Kidney (tissue), 14 donors: ENCODE data around the gene CEBPE. TPM values are rescaled to one million over a fixed set of nuclear protein-coding genes. Genes with fewer than 3 reads are reported as not detected.

ENCODE experiments used
- DNase-seq, 5 donors: peaks; one replicate each; pipeline ENCODE4 v3.0.0-alpha.2; 2013 to 2020
- FAIRE-seq: peaks from 2 replicates; lab custom pipeline; 2012; peaks lifted over from hg19 to GRCh38; lab: Jason Lieb, UNC
- H3K27ac ChIP-seq, 2 donors: one replicate each; pipeline ENCODE4 v1.7.0; 2013; ENCODE audit warnings: low read depth in 2 of 2, low read length in 2 of 2, inconsistent platforms in 1 of 2
- H3K27me3 ChIP-seq: one replicate; pipeline ENCODE4 v1.7.1; 2013; ENCODE audit warnings: low read length, inconsistent platforms; ENCODE audit not compliant: control insufficient read depth, insufficient read depth
- H3K36me3 ChIP-seq, 3 donors: one replicate each; pipeline versions ENCODE4 v1.7.0 to v1.7.1; 2013; ENCODE audit warnings: low read length in 3 of 3, control low read depth in 1 of 3, inconsistent platforms in 1 of 3; ENCODE audit not compliant: insufficient read depth in 3 of 3, control insufficient read depth in 2 of 3
- H3K4me1 ChIP-seq, 3 donors: one replicate each; pipeline versions ENCODE4 v1.7.0 to v1.7.1; 2013; ENCODE audit warnings: low read length in 3 of 3, inconsistent platforms in 1 of 3, low read depth in 1 of 3; ENCODE audit not compliant: control insufficient read depth in 2 of 3, insufficient read depth in 2 of 3
- H3K4me3 ChIP-seq, 3 donors: one replicate each; pipeline versions ENCODE4 v1.7.0 to v1.8.1; 2013; ENCODE audit warnings: low read length in 3 of 3, control low read depth in 1 of 3, inconsistent platforms in 1 of 3
- H3K9ac ChIP-seq, 3 donors: one replicate each; pipeline versions ENCODE4 v1.7.0 to v1.7.1; 2013; ENCODE audit warnings: low read length in 3 of 3, control low read depth in 1 of 3, inconsistent platforms in 1 of 3
- H3K9me3 ChIP-seq, 3 donors: one replicate each; pipeline versions ENCODE4 v1.7.0 to v1.7.1; 2013; ENCODE audit warnings: low read length in 3 of 3, control low read depth in 1 of 3, inconsistent platforms in 1 of 3; ENCODE audit not compliant: control insufficient read depth in 2 of 3, insufficient read depth in 1 of 3
- CTCF ChIP-seq: IDR thresholded peaks from 3 replicates; pipeline ENCODE4 v1.5.1; 2012; ENCODE audit warnings: mild to moderate bottlenecking, moderate library complexity, borderline replicate concordance; ENCODE audit not compliant: insufficient read depth; ENCODE audit errors: extremely low read depth
- intact Hi-C: fragments of 100-400 bp; cut with DNase I; formaldehyde crosslinking; loops from one replicate; pipeline ENCODE4 v1.11.1; 2022
- polyA plus RNA-seq: library from polyadenylated mRNA; stranded (reverse); fragments of 350-450 nt; fragmentation: Illumina TruSeq; extraction: RNeasy Lipid Tissue Mini Kit (QIAGEN cat#74804); gene quantifications from one replicate; pipeline ENCODE4 v1.2.3, GENCODE V29; 2014; ENCODE audit warnings: low read depth, low replicate concordance; ENCODE audit not compliant: insufficient read depth
- total RNA-seq: library from RNA; stranded (reverse); fragmentation: NEBNext Ultra II Directional; extraction: Animal tissue kit (Norgen Biotek cat#: 25700); gene quantifications from one replicate; pipeline ENCODE4 v1.2.1, GENCODE V29; 2021
- donor health status: control.
- donor health status: control.
- donor health status: control.
- donor health status: control.
- donor health status: control.
- donor health status: DM: yes; HTN: yes; CAD: no.
- donor health status: Normal renal cell carcinoma (clear cell type).

CEBPE gene
- total and polyA plus RNA-seq, 2 donors from 2014 or later = not detected

GRCh38 chr14:23162005-23162404 is 43.0 kb upstream of the CEBPE start:
- H3K4me3 ChIP-seq = no peak overlapping the region
- H3K27ac ChIP-seq = no peak overlapping the region
- TF ChIP-seq CTCF = no peak
- intact Hi-C loops = no loop called here
- DNase-seq = no peak
- H3K4me1 ChIP-seq = peaks cover 2 to 11% (median 3%) of the 10 kb centered on the region in 3 donors
- H3K36me3 ChIP-seq = peaks cover 0 to 23% (median 18%) of the 10 kb centered on the region in 3 donors
- no peak for FAIRE-seq
- H3K9ac ChIP-seq = no peak overlapping the region
- no peaks in the 10 kb centered on the region for H3K9me3 ChIP-seq
- no peaks in the 10 kb centered on the region for H3K27me3 ChIP-seq

GRCh38 chr14:23160924-23161522 is 42.0 kb upstream of the CEBPE start:
- H3K27me3 ChIP-seq = no peaks in the 10 kb centered on the region
- intact Hi-C loops = no loop called here
- no peaks in the 10 kb centered on the region for H3K9me3 ChIP-seq
- TF ChIP-seq CTCF = no peak
- peak overlapping the region; percentile 75 to 78 for H3K27ac ChIP-seq
- H3K36me3 ChIP-seq = peaks cover 0 to 15% (median 14%) of the 10 kb centered on the region in 3 donors
- DNase-seq (peak; percentile 58 to 86 (median 69)), FAIRE-seq (no peak)
- no peak overlapping the region for H3K4me3 ChIP-seq
- H3K9ac ChIP-seq = peak overlapping the region in 1 of 3 donors; percentile 46
- H3K4me1 ChIP-seq = peaks cover 2 to 9% (median 3%) of the 10 kb centered on the region in 3 donors

- Histone ChIP-seq H3K36me3 (peaks cover 0 to 13% (median 6%) of the 10 kb centered on the region in 3 donors), H3K4me3 (no peak overlapping the region), H3K27me3 (no peaks in the 10 kb centered on the region), H3K27ac (peak overlapping the region in 1 of 2 donors; percentile 11), H3K4me1 (peaks cover 2 to 19% (median 15%) of the 10 kb centered on the region in 3 donors), H3K9me3 (no peaks in the 10 kb centered on the region), H3K9ac (no peak overlapping the region)
- intact Hi-C loops = no loop called here
- FAIRE-seq = no peak
- TF ChIP-seq CTCF = no peak
- DNase-seq = no peak
These were observed 40.5 kb upstream of the CEBPE start for GRCh38 chr14:23159532-23159931.

- TF ChIP-seq CTCF = no peak
- no peak for DNase-seq
- H3K4me3 ChIP-seq = no peak overlapping the region
- peaks cover 0 to 13% (median 1%) of the 10 kb centered on the region in 3 donors for H3K36me3 ChIP-seq
- FAIRE-seq = no peak
- H3K27me3 ChIP-seq = no peaks in the 10 kb centered on the region
- peak overlapping the region in 1 of 2 donors; percentile 33 for H3K27ac ChIP-seq
- H3K9me3 ChIP-seq = no peaks in the 10 kb centered on the region
- H3K9ac ChIP-seq = no peak overlapping the region
- H3K4me1 ChIP-seq = peaks cover 4 to 25% (median 20%) of the 10 kb centered on the region in 3 donors
- intact Hi-C loops = no loop called here
These were observed 39.7 kb upstream of the CEBPE start for GRCh38 chr14:23158779-23159178.
